IPS-20b (cell line): Measurements from ENCODE around the gene RTL3.

Experiments
- H3K27ac ChIP-seq: one replicate; pipeline ENCODE4 v1.5.1; 2013; ENCODE audit warnings: low read length
- H3K27me3 ChIP-seq: 2 replicates; pipeline ENCODE4 v1.6.1; 2013; ENCODE audit warnings: mild to moderate bottlenecking, low read length, inconsistent platforms; ENCODE audit not compliant: insufficient read depth
- H3K36me3 ChIP-seq: 2 replicates; pipeline ENCODE4 v1.6.1; 2013; ENCODE audit warnings: low read depth, mild to moderate bottlenecking, inconsistent platforms, low read length, moderate library complexity; ENCODE audit not compliant: insufficient read depth
- H3K4me1 ChIP-seq: 2 replicates; pipeline ENCODE4 v1.6.1; 2013; ENCODE audit warnings: mild to moderate bottlenecking, control low read depth, inconsistent platforms, low read length, moderate library complexity; ENCODE audit not compliant: insufficient read depth
- H3K4me3 ChIP-seq: 2 replicates; pipeline ENCODE4 v1.5.1; 2013; ENCODE audit warnings: mild to moderate bottlenecking, low read length, inconsistent platforms
- H3K9ac ChIP-seq: 2 replicates; pipeline ENCODE4 v1.6.1; 2013; ENCODE audit warnings: low read depth, mild to moderate bottlenecking, inconsistent platforms, low read length, moderate library complexity
- H3K9me3 ChIP-seq: 2 replicates; pipeline ENCODE4 v1.6.1; 2013; ENCODE audit warnings: mild to moderate bottlenecking, low read depth, low read length, inconsistent platforms; ENCODE audit not compliant: insufficient read depth

RTL3 gene, protein sequence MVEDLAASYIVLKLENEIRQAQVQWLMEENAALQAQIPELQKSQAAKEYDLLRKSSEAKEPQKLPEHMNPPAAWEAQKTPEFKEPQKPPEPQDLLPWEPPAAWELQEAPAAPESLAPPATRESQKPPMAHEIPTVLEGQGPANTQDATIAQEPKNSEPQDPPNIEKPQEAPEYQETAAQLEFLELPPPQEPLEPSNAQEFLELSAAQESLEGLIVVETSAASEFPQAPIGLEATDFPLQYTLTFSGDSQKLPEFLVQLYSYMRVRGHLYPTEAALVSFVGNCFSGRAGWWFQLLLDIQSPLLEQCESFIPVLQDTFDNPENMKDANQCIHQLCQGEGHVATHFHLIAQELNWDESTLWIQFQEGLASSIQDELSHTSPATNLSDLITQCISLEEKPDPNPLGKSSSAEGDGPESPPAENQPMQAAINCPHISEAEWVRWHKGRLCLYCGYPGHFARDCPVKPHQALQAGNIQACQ

DNA sequence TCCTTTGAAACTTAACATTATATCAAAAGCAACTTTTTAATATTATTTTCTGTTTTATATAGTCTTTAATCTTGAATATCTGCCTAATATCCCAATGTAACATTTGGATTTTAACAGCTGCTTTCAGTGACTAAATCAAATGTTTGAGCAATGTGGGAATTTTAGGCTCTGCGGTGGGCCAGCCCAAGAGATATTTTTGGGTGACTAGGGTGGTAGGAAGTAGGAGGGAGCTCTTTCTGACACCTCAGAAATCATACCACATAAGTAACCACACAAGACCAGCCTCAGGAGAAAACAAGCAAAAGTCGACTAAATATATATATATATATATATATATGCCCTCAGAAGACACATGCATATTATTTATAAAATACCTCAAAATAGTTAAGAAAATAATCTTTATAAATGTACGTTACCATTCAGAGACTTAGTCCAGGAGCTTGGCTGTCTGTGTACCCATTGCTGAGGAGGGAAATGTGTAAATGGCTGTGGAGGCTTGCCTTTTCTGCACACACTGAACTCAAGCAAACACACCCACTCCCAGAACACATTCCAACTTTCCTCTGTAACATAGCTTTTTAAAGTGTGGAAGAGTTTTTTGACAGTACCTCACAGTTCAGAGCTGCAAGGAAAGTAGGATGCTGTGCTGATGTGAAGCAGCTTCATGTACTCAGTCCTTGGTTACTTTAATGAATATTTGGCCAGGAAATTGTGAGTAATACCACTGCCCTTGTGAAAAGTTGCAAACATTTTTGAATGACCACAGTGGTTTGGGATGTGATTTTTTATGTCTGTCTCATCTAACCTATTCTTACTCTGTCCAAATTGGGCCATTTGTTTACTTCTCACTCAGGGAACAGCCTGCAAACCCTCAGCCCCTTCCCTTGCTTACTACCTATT is at the start of gene RTL3:
Gene RTL3 (minus strand): TSS at position 484 of the 900 bp plus-strand sequence. CDS start 908 bp downstream, outside the sequence.
- Histone ChIP-seq H3K27me3 (no peaks in the 10 kb centered on the region), H3K36me3 (no peaks in the 10 kb centered on the region), H3K4me3 (no peak within 1 kb of the TSS), H3K4me1 (no peaks in the 10 kb centered on the region; the same call in 1 of the 2 replicates), H3K9ac (no peak within 1 kb of the TSS), H3K27ac (no peak within 1 kb of the TSS), H3K9me3 (no peaks in the 10 kb centered on the region)

DNA sequence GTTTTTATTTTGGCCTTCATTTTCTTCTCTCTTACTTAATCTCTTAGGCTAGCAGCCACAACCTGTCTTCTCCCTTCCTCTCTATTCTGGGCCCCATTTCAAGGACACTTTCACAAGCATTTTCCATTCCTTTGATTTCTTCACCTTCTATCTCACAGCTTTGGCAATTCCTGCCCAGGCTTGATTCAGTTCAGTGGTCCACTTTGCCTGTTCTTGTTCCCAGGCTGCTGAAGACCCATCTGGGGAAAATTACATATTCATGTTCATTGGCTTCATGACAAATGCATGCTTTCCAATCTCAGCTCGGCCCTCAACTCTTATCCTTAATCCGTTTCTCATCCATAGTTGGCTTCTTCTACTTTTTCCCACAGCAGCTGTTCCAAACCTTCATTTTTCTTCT is 49.7 kb upstream of the RTL3 start:
- Histone ChIP-seq H3K36me3 (no peaks in the 10 kb centered on the region), H3K9ac (no peak overlapping the region), H3K9me3 (no peaks in the 10 kb centered on the region), H3K4me1 (no peaks in the 10 kb centered on the region), H3K4me3 (no peak overlapping the region), H3K27ac (no peak overlapping the region), H3K27me3 (no peaks in the 10 kb centered on the region)

DNA sequence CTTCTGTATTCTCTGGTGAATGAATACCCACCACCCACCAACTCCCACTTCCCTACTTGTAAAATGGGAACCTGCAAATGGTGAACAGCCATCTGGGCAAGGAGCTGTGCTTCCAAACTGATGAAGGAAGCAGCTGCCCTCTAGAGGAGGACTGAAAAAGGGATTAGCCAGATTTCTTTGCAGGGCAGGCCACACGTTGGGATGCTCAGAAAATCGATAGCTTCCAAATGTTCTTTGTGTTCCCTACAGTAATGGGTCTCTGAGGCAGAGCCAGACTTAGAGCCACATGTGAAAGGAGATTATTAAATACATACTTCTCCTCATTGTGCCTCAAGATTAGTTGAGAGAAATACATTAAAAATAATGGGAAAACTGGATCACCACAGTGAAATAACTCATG is 49.1 kb upstream of the RTL3 start:
- Histone ChIP-seq H3K9ac (no peak overlapping the region), H3K36me3 (no peaks in the 10 kb centered on the region), H3K4me1 (no peaks in the 10 kb centered on the region), H3K9me3 (no peaks in the 10 kb centered on the region), H3K27me3 (no peaks in the 10 kb centered on the region), H3K27ac (no peak overlapping the region), H3K4me3 (no peak overlapping the region)

DNA sequence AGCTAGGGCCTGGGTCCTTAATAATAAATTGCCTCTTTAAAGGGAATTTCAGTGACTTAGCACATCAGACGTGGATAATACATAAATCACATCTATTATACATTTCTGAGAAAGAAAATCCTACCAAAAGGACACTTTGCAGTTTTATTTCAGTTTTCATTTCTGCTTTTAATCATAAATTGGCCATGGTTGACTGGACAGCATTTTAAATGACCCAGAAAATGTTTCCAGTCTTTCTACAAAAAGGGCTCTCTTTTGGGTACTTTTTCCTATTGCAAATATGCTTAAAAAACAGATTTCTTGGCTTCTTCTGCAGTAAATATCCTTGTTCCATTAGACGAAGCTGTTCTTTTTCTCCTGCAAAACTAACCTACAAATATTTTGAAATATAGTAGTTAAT is 46.9 kb upstream of the RTL3 start:
- no peaks in the 10 kb centered on the region for H3K36me3 ChIP-seq
- no peak overlapping the region for H3K9ac ChIP-seq
- H3K27ac ChIP-seq = no peak overlapping the region
- no peaks in the 10 kb centered on the region for H3K4me1 ChIP-seq
- no peaks in the 10 kb centered on the region for H3K27me3 ChIP-seq
- H3K4me3 ChIP-seq = no peak overlapping the region
- H3K9me3 ChIP-seq = no peaks in the 10 kb centered on the region

DNA sequence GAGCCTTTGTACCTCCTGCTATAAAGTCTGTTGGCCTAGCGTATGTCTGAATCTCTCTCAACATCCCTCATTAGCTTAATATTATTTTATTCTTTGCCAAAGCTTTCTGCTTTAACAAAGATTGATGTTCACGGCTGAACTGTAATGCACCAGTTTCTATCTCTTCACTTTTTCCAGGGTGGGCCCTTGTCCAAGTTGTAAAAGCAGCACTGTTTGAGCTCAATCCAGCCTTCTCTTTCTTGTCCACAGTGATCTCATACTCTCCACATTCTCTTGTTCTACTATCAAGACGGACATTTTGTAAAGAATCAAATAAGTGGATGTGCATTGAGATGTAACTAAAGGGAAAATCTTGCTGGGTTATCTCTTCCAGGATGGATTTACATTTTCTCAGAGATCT is 34.4 kb upstream of the RTL3 start:
- no peaks in the 10 kb centered on the region for H3K9me3 ChIP-seq
- no peaks in the 10 kb centered on the region for H3K4me1 ChIP-seq
- H3K27me3 ChIP-seq = no peaks in the 10 kb centered on the region
- no peak overlapping the region for H3K27ac ChIP-seq
- H3K4me3 ChIP-seq = no peak overlapping the region
- H3K36me3 ChIP-seq = no peaks in the 10 kb centered on the region
- H3K9ac ChIP-seq = no peak overlapping the region

DNA sequence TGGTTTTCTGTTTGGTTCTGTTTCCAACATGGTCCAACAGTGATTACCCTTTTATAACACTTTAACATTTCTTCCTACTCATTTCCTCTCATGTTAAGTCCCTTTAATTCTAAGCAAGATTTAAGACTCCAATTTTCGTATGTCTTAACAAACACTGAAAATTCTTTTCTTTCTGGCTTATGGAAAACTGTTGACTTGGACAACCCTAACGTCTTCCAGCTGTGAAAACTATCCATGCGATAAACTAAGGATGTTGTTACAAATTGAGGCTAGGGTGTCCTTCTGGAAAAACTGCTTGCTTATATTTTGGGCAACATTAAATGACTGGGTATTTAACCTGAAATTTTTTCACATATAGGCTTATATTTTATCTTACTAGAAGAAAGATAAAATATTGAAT is 33.9 kb upstream of the RTL3 start:
- Histone ChIP-seq H3K27ac (no peak overlapping the region), H3K36me3 (no peaks in the 10 kb centered on the region), H3K4me3 (no peak overlapping the region), H3K9ac (no peak overlapping the region), H3K4me1 (no peaks in the 10 kb centered on the region), H3K27me3 (no peaks in the 10 kb centered on the region), H3K9me3 (no peaks in the 10 kb centered on the region)

DNA sequence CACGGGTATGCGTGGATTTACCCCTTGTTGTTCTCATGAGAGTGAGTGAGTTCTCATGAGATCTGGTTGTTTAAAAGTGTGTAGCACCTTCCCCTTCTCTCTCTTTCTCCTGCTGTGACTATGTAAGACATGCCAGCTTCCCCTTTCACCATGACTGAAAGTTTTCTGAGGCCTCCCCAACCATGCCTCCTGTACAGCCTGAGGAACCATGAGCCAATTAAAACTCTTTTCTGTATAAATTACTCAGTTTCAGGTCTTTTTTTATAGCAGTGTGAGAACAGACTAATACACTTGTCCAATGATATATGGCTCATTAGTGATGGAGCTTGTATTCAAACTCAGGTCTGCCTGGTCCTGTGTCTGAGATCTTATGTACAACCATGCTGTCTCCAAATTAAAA is 28.5 kb upstream of the RTL3 start:
- no peak overlapping the region for H3K27ac ChIP-seq
- H3K9me3 ChIP-seq = no peaks in the 10 kb centered on the region
- H3K4me3 ChIP-seq = no peak overlapping the region
- H3K4me1 ChIP-seq = no peaks in the 10 kb centered on the region
- H3K27me3 ChIP-seq = no peaks in the 10 kb centered on the region
- no peaks in the 10 kb centered on the region for H3K36me3 ChIP-seq
- H3K9ac ChIP-seq = no peak overlapping the region

DNA sequence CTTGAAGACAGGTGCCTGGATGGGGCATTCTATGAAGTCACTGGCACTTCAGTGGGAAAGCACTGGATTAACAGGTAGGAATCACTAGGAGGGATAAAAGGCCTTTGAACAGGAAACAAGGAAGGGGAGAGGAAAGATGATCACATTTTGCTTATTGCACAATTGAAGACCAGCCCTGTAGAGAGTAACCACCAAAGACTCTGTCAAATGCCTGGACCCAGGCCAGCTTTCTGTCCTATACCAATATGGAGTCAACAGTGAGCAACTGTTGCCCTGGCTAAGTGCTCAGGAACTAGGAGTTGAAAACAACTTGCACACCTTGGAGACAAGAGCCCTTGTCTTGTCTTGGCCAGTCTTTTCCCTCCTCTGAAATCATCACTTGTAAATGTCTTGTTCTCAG is 14.1 kb upstream of the RTL3 start:
- Histone ChIP-seq H3K4me3 (no peak overlapping the region), H3K4me1 (no peaks in the 10 kb centered on the region), H3K27me3 (no peaks in the 10 kb centered on the region), H3K9me3 (no peaks in the 10 kb centered on the region), H3K27ac (no peak overlapping the region), H3K9ac (no peak overlapping the region), H3K36me3 (no peaks in the 10 kb centered on the region)

DNA sequence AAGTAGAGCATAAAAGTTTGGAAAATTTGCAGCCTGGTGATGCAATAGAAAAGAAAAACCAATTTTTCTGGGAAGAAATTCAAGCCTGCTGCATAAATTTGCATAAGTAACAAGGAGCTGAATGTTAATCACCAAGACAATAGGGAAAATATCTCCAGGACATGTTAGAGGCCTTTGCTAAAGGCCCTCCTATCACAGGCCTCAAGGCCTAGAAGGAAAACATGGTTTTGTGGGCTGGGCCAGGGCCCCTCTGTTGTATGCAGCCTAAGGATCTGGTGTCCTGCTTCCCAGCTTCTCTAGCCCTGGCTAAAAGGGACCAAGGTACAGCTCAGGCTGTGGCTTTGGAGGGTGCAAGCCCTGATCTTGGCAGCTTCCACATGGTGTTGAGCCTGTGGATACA is 6.2 kb upstream of the RTL3 start:
- Histone ChIP-seq H3K36me3 (no peaks in the 10 kb centered on the region), H3K9me3 (no peaks in the 10 kb centered on the region)

DNA sequence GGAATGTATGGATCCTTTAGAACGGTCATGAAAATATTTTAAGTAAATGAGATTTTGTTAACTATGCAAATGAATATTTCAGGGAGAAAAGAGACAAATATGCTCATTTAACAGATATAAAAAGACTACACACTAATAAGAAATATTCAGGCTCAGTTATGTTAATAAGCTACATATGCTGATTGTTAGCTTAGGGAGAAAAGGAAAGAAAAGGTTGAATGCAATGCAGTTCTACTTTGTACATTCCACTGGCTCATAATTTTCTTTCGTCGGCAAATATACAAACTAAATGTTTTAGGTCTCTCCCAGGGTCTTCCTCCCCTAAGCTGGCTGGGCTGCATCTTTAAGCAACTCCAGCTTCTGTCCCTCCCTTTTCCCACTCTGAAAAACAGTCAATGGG is 2.7 kb upstream of the RTL3 start:
- Histone ChIP-seq H3K9me3 (no peaks in the 10 kb centered on the region), H3K4me1 (no peaks in the 10 kb centered on the region), H3K27me3 (no peaks in the 10 kb centered on the region), H3K4me3 (no peak overlapping the region), H3K36me3 (no peaks in the 10 kb centered on the region), H3K27ac (no peak overlapping the region), H3K9ac (no peak overlapping the region)

More for the DNA sequence above, 6.2 kb upstream of the RTL3 start:
- no peak overlapping the region for H3K27ac ChIP-seq
- H3K27me3 ChIP-seq = no peaks in the 10 kb centered on the region
- H3K4me3 ChIP-seq = no peak overlapping the region
- H3K9ac ChIP-seq = no peak overlapping the region
- no peaks in the 10 kb centered on the region for H3K4me1 ChIP-seq

DNA sequence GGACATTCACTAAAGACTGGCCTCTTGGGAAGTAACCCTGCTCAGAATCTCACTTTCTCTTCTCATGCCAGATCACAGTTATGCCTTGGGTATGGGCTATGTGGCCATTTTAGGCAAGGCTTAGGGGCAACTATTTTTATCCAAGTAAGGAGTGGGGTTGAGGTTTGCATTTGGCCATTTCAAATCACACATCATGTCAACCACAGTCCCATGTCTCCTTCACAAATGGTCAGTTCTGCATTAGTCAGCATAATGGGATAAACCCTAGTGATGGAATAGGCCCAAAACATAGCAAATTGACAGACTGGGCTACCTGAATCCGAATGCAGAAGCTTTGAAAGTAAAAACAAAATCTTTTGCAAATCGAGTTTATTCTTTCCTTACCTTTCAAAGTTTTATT is 827 bp upstream of the RTL3 start:
- Histone ChIP-seq H3K4me3 (no peak overlapping the region), H3K4me1 (no peaks in the 10 kb centered on the region), H3K9me3 (no peaks in the 10 kb centered on the region), H3K27me3 (no peaks in the 10 kb centered on the region), H3K9ac (no peak overlapping the region), H3K36me3 (no peaks in the 10 kb centered on the region), H3K27ac (no peak overlapping the region)

DNA sequence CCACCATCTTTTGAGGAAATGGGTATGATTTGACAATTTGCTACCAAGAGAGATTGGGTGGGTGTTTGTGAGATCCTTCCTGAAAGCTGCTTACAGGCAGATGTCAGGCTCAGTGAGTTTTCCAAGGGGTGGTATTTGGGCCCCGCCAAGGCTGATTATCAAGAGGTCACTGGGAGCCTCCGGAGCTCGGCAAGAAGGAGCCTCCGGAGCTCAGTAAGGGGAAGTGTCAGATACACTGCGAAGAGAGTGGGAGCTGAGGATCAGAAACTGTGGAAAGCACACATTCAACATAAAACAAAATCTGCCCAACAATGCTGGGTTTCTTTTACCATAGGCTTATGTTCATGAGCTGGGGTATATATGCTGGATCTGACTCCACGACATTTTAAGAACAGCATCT is 714 bp downstream of the RTL3 start:
- Histone ChIP-seq H3K36me3 (no peaks in the 10 kb centered on the region), H3K27me3 (no peaks in the 10 kb centered on the region), H3K9ac (no peak overlapping the region), H3K4me3 (no peak overlapping the region), H3K4me1 (no peaks in the 10 kb centered on the region; the same call in 1 of the 2 replicates), H3K27ac (no peak overlapping the region), H3K9me3 (no peaks in the 10 kb centered on the region)
